H9 (cell line): ENCODE measurements around the gene HSD17B13. TPM values are rescaled to one million over a fixed set of nuclear protein-coding genes. Genes with fewer than 3 reads are reported as not detected.

Experiments used
- DNase-seq: peaks from one replicate; pipeline ENCODE4 v3.0.0-alpha.2; 2017
- H2AFZ ChIP-seq: one replicate; pipeline ENCODE4 v1.6.1; 2013; ENCODE audit warnings: mild to moderate bottlenecking, low read length, control low read depth, moderate library complexity
- H2AK5ac ChIP-seq: 2 replicates; pipeline ENCODE4 v1.6.1; 2013; ENCODE audit warnings: low read length, control low read depth, mixed read lengths; ENCODE audit not compliant: insufficient read length
- H2BK120ac ChIP-seq: one replicate; pipeline ENCODE4 v1.6.1; 2013; ENCODE audit warnings: low read depth, mild to moderate bottlenecking, low read length, control low read depth, inconsistent platforms; ENCODE audit not compliant: poor library complexity, severe bottlenecking
- H2BK12ac ChIP-seq: 2 replicates; pipeline ENCODE4 v1.6.1; 2013; ENCODE audit warnings: low read length, control low read depth, mixed read lengths, low read depth; ENCODE audit not compliant: insufficient read length
- H2BK15ac ChIP-seq: 2 replicates; pipeline ENCODE4 v1.6.1; 2013; ENCODE audit warnings: low read depth, low read length, control low read depth
- H2BK20ac ChIP-seq: one replicate; pipeline ENCODE4 v1.6.1; 2013; ENCODE audit warnings: low read depth, mild to moderate bottlenecking, low read length, control low read depth, inconsistent platforms; ENCODE audit not compliant: poor library complexity, severe bottlenecking
- H2BK5ac ChIP-seq: 2 replicates; pipeline ENCODE4 v1.6.1; 2013; ENCODE audit warnings: low read length, control low read depth, mixed read lengths; ENCODE audit not compliant: insufficient read length
- H3K14ac ChIP-seq: 2 replicates; pipeline ENCODE4 v1.6.1; 2013; ENCODE audit warnings: low read length, control low read depth; ENCODE audit not compliant: insufficient read depth
- H3K18ac ChIP-seq: 2 replicates; pipeline ENCODE4 v1.6.1; 2013; ENCODE audit warnings: low read depth, mild to moderate bottlenecking, mixed read lengths, low read length, control low read depth; ENCODE audit not compliant: insufficient read length
- H3K23ac ChIP-seq: 2 replicates; pipeline ENCODE4 v1.6.1; 2013; ENCODE audit warnings: low read length, control low read depth, mixed read lengths, low read depth; ENCODE audit not compliant: insufficient read length
- H3K23me2 ChIP-seq: 2 replicates; pipeline ENCODE4 v1.6.1; 2013; ENCODE audit warnings: low read depth, mild to moderate bottlenecking, mixed read lengths, low read length, control low read depth; ENCODE audit not compliant: insufficient read length, poor library complexity, severe bottlenecking
- H3K27ac ChIP-seq: 2 replicates; pipeline ENCODE4 v1.5.1; 2013; ENCODE audit warnings: low read length, control low read depth, mixed read lengths, low read depth; ENCODE audit not compliant: insufficient read length
- H3K27me3 ChIP-seq: 2 replicates; pipeline ENCODE4 v1.6.1; 2013; ENCODE audit warnings: low read length, control low read depth, inconsistent platforms; ENCODE audit not compliant: insufficient read depth
- H3K4ac ChIP-seq: 2 replicates; pipeline ENCODE4 v1.6.1; 2013; ENCODE audit warnings: low read depth, mild to moderate bottlenecking, control low read depth, inconsistent platforms, low read length, moderate library complexity
- H3K4me1 ChIP-seq: 2 replicates; pipeline ENCODE4 v1.6.1; 2013; ENCODE audit warnings: low read length, control low read depth, inconsistent platforms; ENCODE audit not compliant: insufficient read depth
- H3K4me2 ChIP-seq: 2 replicates; pipeline ENCODE4 v1.6.1; 2013; ENCODE audit warnings: low read length, control low read depth, mixed read lengths; ENCODE audit not compliant: insufficient read length, insufficient read depth
- H3K56ac ChIP-seq: 2 replicates; pipeline ENCODE4 v1.6.1; 2013; ENCODE audit warnings: low read depth, mild to moderate bottlenecking, mixed read lengths, low read length, control low read depth; ENCODE audit not compliant: insufficient read length
- H3K79me1 ChIP-seq: 2 replicates; pipeline ENCODE4 v1.6.1; 2013; ENCODE audit warnings: low read depth, mild to moderate bottlenecking, moderate library complexity, low read length, control low read depth, inconsistent platforms; ENCODE audit not compliant: insufficient read depth, poor library complexity, severe bottlenecking
- H3K79me2 ChIP-seq: 2 replicates; pipeline ENCODE4 v1.6.1; 2013; ENCODE audit warnings: low read length, control low read depth, inconsistent platforms; ENCODE audit not compliant: insufficient read depth
- H3K9ac ChIP-seq: 2 replicates; pipeline ENCODE4 v1.6.1; 2013; ENCODE audit warnings: low read length, control low read depth, mixed read lengths; ENCODE audit not compliant: insufficient read length; ENCODE audit errors: extremely low read depth
- H3K9me3 ChIP-seq: one replicate; pipeline ENCODE4 v1.6.1; 2013; ENCODE audit warnings: low read depth, low read length, inconsistent platforms; ENCODE audit not compliant: control insufficient read depth
- H3T11ph ChIP-seq: one replicate; pipeline ENCODE4 v1.6.1; 2013; ENCODE audit warnings: mild to moderate bottlenecking, low read length, control low read depth, inconsistent platforms
- H4K20me1 ChIP-seq: one replicate; pipeline ENCODE4 v1.6.1; 2013; ENCODE audit not compliant: control insufficient read depth, insufficient read length, insufficient read depth
- H4K5ac ChIP-seq: 2 replicates; pipeline ENCODE4 v1.6.1; 2013; ENCODE audit warnings: low read depth, mild to moderate bottlenecking, mixed read lengths, low read length, control low read depth; ENCODE audit not compliant: insufficient read length
- H4K8ac ChIP-seq: replicated peaks from 2 replicates; pipeline ENCODE4 v1.6.1; 2013; ENCODE audit warnings: low read length, control low read depth, mixed read lengths, low read depth; ENCODE audit not compliant: insufficient read length
- H4K91ac ChIP-seq: 2 replicates; pipeline ENCODE4 v1.6.1; 2013; ENCODE audit warnings: low read depth, mild to moderate bottlenecking, moderate library complexity, mixed read lengths, low read length, control low read depth; ENCODE audit not compliant: insufficient read length
- H3K27ac Mint-ChIP-seq, 3 experiments: 2 replicates in 2 of 3; 3 replicates in 1 of 3; pipeline ENCODE4 v1.8.0; 2020 to 2021; ENCODE audit warnings: mixed read lengths in 3 of 3, mild to moderate bottlenecking in 1 of 3, moderate library complexity in 1 of 3
- H3K27me3 Mint-ChIP-seq: 2 replicates; pipeline ENCODE4 v1.8.0; 2021; ENCODE audit warnings: low read depth, mild to moderate bottlenecking, moderate library complexity, mixed read lengths
- H3K36me3 Mint-ChIP-seq, 3 experiments: 2 replicates in 2 of 3; 3 replicates in 1 of 3; pipeline ENCODE4 v1.8.0; 2020 to 2021; ENCODE audit warnings: low read depth in 3 of 3, mixed read lengths in 3 of 3; ENCODE audit not compliant: insufficient read depth in 1 of 3
- H3K4me1 Mint-ChIP-seq, 2 experiments: 2 replicates each; pipeline ENCODE4 v1.8.0; 2020; ENCODE audit warnings: mixed read lengths in 2 of 2
- H3K4me3 Mint-ChIP-seq, 2 experiments: 2 replicates in 1 of 2; 3 replicates in 1 of 2; pipeline ENCODE4 v1.8.0; 2020 to 2021; ENCODE audit warnings: mild to moderate bottlenecking in 2 of 2, mixed read lengths in 2 of 2, moderate library complexity in 1 of 2
- H3K9me3 Mint-ChIP-seq, 2 experiments: 2 replicates in 1 of 2; 3 replicates in 1 of 2; pipeline ENCODE4 v1.8.0; 2020; ENCODE audit warnings: mild to moderate bottlenecking in 2 of 2, mixed read lengths in 2 of 2, moderate library complexity in 1 of 2
- CTCF ChIP-seq: fragments of 200-600 bp; sonication (generic); conservative IDR thresholded peaks from 3 replicates; pipeline ENCODE4 v1.8.0; 2021; ENCODE audit warnings: antibody characterized with exemption, mild to moderate bottlenecking
- WGBS: extraction: QIAGEN DNeasy Blood & Tissue Kit; methylation state at CpG from one replicate; pipeline ENCODE4 v1.1.7; 2013; ENCODE audit warnings: missing lambda C conversion rate, low lambda C conversion rate, mixed read lengths; ENCODE audit not compliant: insufficient read length; ENCODE audit errors: extremely low coverage; 5-methylcytosine and 5-hydroxymethylcytosine counted together
- total RNA-seq: library from RNA; stranded (reverse); gene quantifications from 2 replicates; pipeline ENCODE4 v1.2.1, GENCODE V29; 2021

Gene HSD17B13
- total RNA-seq, 1 experiment from 2014 or later: not detected

GRCh38 chr4:87309625-87310024 is 13.1 kb downstream of the HSD17B13 start:
- H3K9me3 Mint-ChIP-seq: no peaks in the 10 kb centered on the region; a peak in 1 of 5 replicates
- no peaks in the 10 kb centered on the region for H3K9me3 ChIP-seq
- H3K4me2 ChIP-seq: no peak overlapping the region

More at GRCh38 chr4:87309625-87310024, 13.1 kb downstream of the HSD17B13 start:
- Histone ChIP-seq H3K27ac (no peak overlapping the region), H3K79me1 (no peaks in the 10 kb centered on the region), H3K4me1 (no peaks in the 10 kb centered on the region), H4K20me1 (no peaks in the 10 kb centered on the region), H3K14ac (no peak overlapping the region), H2BK20ac (no peak overlapping the region), H3K56ac (no peak overlapping the region), H3K23me2 (no peaks in the 10 kb centered on the region), H2BK120ac (no peak overlapping the region), H2AK5ac (no peak overlapping the region), H3K4ac (no peak overlapping the region), H4K91ac (no peak overlapping the region), H3K27me3 (no peaks in the 10 kb centered on the region), H4K8ac (no peak overlapping the region), H4K5ac (no peak overlapping the region), H3K9ac (no peak overlapping the region), H3K18ac (no peak overlapping the region), H2AFZ (no peak overlapping the region), H2BK15ac (no peak overlapping the region), H3T11ph (no peak overlapping the region), H3K79me2 (no peaks in the 10 kb centered on the region), H2BK5ac (no peak overlapping the region), H3K23ac (no peak overlapping the region), H2BK12ac (no peak overlapping the region)
- Mint-ChIP-seq H3K27ac (no peak overlapping the region), H3K27me3 (no peaks in the 10 kb centered on the region), H3K4me1 (no peaks in the 10 kb centered on the region), H3K4me3 (no peak overlapping the region), H3K36me3 (no peaks in the 10 kb centered on the region)
- no CpG with 5 or more reads among the region's 2 CpGs for WGBS
- no peak for DNase-seq
- TF ChIP-seq CTCF: no peak
